GM18499 (cell line): ENCODE data around the gene TLE3.

Experiments used
- ATAC-seq: cut with Tn5 transposase; IDR thresholded peaks from one replicate; pipeline ENCODE4 v1.9.1; 2021; ENCODE audit warnings: moderate number of reproducible peaks; ENCODE audit not compliant: insufficient read depth, unreplicated experiment

The TLE3 gene

GRCh38 chr15:70100474-70101341 lies 3.0 kb upstream of the TLE3 start:
- no peak for ATAC-seq

DNA sequence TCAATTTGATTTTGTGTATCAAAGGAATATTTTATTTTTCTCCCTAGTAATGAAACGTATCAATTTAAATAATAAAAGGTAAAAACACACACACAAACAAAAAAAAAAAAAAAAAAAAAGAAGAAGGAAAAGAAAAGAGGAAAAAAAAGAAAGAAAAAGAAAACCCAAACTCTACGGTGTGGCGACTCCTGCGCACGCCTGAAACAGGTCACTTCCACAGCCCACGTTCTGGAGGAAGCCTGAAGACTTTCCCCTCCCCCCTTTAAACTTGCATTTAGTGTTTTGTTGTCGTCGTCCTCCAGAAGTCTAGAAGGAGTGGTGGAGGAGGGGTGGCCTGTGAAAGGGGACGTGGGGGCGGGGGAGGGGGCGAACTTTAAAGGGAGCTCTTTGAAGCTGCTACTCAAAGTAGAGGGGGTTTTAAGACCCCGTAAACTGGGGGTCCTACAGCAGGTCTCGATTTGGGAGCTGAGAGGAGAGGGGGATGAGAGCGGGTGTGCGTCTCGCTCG lies 2.3 kb upstream of the TLE3 start:
- no peak for ATAC-seq

DNA sequence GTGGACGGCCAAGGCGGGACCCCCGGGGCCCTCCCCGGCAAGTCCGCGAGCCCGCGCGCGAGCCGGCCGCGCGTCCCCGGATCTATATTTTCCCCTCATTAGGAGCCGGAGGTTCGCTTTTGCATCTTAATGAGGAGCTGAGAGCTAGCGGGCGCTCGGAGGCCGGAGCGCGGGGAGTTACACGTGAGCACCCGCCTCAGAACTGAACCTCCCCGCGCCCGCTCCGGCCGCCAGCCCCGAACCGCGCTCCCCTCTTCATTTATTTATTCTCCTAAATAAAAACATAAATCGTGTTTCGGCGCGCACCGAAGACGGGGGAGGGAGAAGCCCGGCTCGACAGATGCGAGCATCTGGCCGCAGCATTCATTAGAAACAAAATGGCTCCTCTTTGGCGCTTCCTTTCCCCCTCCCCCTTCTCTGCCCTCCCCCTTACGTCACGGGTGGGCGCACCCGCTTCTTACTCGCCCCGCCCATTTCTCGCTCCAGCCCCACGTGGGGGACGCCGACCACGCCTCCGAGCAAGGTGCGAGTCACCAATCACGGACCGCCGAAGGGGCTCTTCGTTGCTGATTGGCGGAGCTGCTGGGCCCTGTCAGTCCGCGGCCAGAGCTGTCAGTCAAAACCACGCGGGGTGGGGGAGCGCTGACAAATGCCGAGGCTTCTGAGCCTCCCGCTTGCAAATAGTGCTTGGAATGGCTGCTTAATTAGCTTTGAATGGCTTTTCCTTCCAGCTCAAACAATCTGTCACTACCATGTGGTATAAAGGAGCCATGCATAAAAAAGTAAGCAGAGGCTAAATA lies 1.6 kb upstream of the TLE3 start:
- ATAC-seq = peak; percentile 32

DNA sequence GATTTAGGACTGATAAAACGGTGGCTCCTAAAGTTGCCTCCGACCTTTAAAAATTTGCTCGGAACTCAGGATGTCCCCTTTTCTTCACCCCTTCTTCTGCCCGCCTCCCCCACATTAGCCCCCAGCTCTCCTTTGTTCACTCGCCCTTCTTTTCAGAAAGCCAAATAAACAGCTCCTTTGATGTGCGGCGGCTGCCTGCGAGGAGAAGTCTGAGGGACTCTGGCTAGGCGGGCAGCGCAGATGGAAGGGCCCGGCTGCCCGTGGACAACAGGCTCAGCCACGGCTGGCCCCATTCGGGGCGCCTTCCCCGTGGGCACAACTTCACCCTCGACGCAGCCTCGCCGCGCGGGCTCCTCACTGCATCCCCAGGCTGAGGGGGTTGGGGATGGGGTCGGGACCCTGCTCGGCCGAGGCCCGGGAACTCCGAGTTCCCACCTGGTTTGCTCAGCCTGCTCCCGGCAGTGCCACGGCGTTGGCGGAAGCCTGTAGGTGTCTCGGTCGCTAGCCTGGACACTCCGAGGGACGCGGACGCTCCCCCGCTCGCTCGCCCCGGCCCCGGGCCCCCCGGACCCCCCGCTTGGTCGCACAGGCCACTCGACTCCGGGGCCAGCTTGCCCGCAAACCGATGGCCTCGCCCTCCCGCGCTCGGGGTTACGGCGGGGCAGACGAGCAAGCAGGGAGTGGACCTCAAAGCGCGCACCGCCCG lies 897 bp upstream of the TLE3 start:
- ATAC-seq = no peak

DNA sequence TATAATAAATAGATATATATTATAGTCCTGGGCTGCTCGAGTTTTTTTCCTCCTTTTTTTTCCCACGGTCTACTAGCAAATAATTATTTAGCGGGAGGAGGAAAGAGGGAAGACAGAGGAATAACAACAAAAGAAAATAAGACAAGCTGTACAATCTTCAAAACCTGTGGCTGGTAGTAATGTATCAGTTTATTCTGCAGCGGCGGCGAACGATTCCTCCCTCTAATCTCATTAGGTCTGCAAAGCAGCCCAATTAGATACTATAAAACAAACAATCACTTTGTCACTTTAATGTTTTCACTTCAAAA lies 390 bp upstream of the TLE3 start:
- no peak for ATAC-seq

- ATAC-seq = no peak
Measured at GRCh38 chr15:70097063-70097320, 725 bp downstream of the TLE3 start.

GRCh38 chr15:70096215-70097062 lies 1.3 kb downstream of the TLE3 start:
- ATAC-seq = no peak

DNA sequence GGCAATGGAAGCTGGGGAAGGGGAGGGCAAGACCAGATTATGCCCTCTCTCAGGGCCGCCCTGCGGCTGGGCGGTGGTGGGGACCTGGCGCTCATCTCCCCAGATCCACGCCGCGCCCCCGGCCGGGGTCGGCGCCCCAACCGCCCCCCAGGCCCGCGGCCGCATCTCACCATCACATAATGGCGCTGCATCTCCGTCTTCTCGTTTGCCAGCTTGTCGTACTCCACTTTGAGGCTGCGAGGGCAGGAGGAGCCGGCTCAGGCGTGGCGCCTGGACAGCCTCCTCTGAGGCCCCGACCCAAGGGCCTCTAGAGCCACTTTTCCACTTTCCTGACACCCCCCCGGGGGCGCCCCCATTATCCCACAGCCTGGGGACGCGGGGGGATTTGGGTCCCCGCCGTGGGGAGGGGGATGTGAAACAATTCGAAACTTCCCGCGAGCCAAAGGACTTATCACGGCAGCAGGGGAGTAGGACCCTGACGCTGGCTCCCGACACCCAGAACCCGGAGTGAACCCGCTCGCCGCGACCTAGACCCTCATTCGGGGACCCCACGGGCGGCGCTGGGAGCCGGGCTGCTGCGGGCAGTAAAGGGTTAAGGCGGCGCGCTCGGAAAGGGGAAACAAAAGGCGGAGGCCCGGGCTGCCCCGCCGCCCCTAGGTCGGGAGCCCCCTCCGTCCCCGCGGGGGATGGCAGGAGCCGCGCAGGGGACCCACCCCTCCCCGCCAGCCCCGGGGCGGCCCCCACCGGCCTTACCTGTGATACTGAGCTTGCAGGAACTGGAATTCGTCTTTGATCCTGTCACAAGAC lies 2.1 kb downstream of the TLE3 start:
- ATAC-seq = no peak

GRCh38 chr15:70094690-70095311 lies 2.9 kb downstream of the TLE3 start:
- no peak for ATAC-seq

DNA sequence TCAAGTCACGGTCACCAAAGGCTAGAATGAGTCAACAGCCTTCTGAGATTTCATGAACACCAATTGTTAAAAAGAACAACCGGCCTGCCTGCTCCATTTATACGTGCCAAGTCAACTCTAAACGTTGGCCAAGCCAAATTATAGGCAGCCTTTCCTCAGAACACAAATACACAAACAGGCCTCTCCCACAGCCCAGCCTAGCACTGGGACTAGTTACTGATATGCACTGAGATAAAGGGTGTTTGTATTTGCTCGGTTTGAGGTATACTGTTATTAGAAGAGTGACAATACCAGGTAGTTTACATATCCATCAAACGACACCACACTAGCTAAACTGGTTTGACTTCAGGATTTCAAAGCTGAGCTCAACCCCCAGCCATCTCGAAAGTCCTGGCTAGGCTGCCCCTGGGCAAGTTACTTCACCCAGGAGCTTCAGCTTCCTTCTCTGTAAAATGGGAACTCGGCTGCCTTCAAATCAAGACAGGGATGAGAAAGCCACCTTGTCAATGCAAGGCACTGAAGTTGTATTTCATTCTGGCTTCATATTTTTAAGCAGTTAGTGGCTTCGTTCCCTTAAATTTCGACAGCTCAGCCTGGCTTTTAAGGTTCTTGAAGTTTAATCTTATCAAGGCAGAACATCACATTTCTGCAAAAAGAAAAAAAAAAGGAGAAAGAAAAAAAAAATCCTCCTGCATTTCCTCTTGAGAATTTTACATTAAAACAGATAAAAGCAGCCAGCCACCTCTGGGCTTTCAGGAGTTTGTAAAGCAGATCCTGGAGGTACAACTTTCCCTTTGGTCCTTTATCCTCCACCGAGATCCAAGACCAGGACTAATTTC lies 4.0 kb downstream of the TLE3 start:
- no peak for ATAC-seq

- no peak for ATAC-seq
Measured at GRCh38 chr15:70093070-70093469, 4.6 kb downstream of the TLE3 start.

DNA sequence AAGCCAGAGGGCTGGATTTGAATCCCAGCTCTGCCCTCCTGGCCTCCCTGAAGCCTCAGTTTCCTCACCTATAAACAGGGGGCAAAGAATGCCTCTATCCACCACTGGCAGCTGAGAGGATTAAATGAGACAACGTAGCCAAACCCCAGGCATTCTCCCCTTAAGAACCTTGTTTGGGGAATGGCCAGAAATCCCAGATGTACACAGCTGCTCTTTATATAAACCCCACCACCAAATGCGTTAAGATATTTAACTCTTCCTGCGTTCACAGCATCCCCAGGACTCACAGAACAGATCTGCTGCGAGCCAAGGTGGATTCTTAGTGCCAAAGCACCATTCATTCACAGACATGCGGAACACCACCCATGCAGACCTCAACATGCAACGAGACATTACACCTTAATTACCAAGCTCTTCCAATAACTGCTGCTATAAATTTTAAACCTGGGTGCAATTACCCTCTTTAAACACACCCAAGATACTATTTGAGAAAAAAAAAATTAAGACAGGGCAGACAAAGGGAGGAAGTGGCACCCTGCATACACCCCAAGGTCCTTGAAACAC lies 5.2 kb downstream of the TLE3 start:
- no peak for ATAC-seq

GRCh38 chr15:70091726-70092463 lies 5.8 kb downstream of the TLE3 start:
- ATAC-seq = no peak

- no peak for ATAC-seq
Measured at GRCh38 chr15:70090436-70091296, 7.1 kb downstream of the TLE3 start.

- no peak for ATAC-seq
Measured at GRCh38 chr15:70089692-70089971, 8.1 kb downstream of the TLE3 start.

GRCh38 chr15:70088887-70089691 lies 8.6 kb downstream of the TLE3 start:
- ATAC-seq = no peak
